Diencephalon (tissue), 1 donor: ENCODE measurements around the gene SENP3. TPM values are rescaled to one million over a fixed set of nuclear protein-coding genes. Genes with fewer than 3 reads are reported as not detected.

Experiments used
- small RNA-seq: library from RNA; depleted of rRNA; stranded (forward); fragments of <200 nt; gene quantifications from one replicate; pipeline ENCODE3, GENCODE V24; 2014
- total RNA-seq: library from RNA; depleted of rRNA; stranded (reverse); fragments of >200 nt; gene quantifications from one replicate; pipeline ENCODE4 v1.2.3, GENCODE V29; 2014

SENP3 gene
- 76.6 TPM for total RNA-seq

DNA sequence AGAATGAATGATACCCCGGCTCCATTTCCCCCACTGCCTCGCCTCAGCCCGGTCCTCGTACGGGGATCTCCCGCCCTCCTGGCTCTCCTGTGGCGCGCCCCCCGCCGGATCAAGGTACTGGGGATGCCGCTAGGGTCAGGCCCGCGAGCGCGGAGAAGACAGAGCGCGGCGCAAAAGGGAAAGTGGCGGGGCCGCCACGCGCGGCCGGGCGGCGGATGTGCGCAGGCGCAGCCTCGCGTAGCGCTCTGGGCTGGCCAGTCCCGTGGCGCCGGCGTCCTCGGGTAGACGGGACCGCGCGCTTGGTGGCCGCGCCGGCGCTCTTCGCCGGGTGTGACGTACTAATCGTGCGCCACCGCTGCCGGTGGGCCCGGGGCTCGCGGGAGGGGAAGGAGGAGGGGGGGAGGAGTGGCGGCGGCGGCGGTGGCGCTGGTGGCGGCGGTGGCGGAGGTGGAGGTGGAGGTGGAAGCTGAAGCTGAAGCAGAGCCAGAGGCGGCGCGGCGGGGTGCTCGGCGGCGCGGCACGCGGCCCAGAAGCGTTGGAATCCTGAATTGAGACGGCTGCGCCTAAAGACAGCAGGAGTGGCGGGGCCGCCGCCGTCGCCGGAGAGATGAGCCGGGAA, at the start of gene SENP3:
TSS of gene SENP3 (plus strand) at position 331 of the 619 bp plus-strand sequence. CDS start 1,158 bp downstream, outside the sequence.

DNA sequence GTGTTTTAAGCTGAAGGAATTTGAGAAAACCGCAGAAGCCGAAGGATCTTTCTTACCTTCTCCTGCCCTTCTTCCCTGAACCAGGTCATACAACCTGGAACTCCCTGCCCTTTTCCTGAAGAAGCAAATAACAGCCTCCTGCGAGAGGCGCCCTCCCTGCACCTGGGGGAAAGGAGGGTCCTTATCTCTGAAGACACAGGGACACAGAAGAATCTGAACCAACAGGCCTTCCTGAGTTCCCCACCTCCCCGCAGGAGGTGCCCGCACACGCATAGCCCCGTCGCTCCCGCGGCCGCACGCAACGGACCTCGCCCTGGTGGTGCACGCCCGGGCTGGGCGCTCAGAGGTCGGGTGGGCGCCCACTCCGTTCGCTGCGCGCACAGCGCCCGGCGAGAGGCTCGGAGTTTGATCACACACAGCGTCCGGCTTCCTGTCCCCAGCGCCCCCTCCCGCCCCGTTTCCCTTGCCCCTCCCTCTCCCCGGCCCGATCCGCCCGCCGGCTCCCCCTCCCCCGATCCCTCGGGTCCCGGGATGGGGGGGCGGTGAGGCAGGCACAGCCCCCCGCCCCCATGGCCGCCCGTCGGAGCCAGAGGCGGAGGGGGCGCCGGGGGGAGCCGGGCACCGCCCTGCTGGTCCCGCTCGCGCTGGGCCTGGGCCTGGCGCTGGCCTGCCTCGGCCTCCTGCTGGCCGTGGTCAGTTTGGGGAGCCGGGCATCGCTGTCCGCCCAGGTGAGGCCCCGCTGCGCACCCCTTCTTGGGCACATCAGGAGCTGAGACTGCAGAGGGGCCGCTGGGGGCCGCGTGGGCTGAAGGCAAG, 12.9 kb upstream of the SENP3 start, which contains the start of gene TNFSF12:
TSS of gene TNFSF12 (plus strand) at position 474 of the 816 bp plus-strand sequence. CDS start at position 570, 96 bp downstream.

DNA sequence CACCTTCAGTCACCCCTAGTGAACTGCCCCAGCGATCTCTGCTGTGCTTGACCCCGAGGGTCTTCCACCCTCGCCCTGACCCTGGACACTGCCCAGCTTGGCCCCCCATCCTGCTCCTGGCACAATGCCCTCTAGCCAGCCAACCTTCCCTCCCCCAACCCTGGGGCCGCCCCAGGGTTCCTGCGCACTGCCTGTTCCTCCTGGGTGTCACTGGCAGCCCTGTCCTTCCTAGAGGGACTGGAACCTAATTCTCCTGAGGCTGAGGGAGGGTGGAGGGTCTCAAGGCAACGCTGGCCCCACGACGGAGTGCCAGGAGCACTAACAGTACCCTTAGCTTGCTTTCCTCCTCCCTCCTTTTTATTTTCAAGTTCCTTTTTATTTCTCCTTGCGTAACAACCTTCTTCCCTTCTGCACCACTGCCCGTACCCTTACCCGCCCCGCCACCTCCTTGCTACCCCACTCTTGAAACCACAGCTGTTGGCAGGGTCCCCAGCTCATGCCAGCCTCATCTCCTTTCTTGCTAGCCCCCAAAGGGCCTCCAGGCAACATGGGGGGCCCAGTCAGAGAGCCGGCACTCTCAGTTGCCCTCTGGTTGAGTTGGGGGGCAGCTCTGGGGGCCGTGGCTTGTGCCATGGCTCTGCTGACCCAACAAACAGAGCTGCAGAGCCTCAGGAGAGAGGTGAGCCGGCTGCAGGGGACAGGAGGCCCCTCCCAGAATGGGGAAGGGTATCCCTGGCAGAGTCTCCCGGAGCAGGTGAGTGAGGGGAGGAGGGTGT, 3.0 kb upstream of the SENP3 start, which contains the start of gene TNFSF13:
TSS of gene TNFSF13 (plus strand) at position 207 of the 776 bp plus-strand sequence. CDS start at position 497, 290 bp downstream.

DNA sequence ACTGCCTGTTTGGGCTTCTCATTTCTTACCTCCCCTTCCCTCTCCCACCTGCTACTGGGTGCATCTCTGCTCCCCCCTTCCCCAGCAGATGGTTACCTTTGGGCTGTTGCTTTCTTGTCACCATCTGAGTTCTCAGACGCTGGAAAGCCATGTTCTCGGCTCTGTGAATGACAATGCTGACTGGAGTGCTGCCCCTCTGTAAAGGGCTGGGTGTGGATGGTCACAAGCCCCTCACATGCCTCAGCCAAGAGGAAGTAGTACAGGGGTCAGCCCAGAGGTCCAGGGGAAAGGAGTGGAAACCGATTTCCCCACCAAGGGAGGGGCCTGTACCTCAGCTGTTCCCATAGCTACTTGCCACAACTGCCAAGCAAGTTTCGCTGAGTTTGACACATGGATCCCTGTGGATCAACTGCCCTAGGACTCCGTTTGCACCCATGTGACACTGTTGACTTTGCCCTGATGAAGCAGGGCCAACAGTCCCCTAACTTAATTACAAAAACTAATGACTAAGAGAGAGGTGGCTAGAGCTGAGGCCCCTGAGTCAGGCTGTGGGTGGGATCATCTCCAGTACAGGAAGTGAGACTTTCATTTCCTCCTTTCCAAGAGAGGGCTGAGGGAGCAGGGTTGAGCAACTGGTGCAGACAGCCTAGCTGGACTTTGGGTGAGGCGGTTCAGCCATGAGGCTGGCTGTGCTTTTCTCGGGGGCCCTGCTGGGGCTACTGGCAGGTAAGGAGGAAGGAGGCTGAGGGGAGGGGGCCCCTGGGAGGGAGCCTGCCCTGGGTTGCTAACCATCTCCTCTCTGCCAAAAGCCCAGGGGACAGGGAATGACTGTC, 17.5 kb downstream of the SENP3 start, which contains the start of gene CD68:
TSS of gene CD68 (plus strand) at position 638 of the 833 bp plus-strand sequence. CDS start at position 678, 40 bp downstream.

DNA sequence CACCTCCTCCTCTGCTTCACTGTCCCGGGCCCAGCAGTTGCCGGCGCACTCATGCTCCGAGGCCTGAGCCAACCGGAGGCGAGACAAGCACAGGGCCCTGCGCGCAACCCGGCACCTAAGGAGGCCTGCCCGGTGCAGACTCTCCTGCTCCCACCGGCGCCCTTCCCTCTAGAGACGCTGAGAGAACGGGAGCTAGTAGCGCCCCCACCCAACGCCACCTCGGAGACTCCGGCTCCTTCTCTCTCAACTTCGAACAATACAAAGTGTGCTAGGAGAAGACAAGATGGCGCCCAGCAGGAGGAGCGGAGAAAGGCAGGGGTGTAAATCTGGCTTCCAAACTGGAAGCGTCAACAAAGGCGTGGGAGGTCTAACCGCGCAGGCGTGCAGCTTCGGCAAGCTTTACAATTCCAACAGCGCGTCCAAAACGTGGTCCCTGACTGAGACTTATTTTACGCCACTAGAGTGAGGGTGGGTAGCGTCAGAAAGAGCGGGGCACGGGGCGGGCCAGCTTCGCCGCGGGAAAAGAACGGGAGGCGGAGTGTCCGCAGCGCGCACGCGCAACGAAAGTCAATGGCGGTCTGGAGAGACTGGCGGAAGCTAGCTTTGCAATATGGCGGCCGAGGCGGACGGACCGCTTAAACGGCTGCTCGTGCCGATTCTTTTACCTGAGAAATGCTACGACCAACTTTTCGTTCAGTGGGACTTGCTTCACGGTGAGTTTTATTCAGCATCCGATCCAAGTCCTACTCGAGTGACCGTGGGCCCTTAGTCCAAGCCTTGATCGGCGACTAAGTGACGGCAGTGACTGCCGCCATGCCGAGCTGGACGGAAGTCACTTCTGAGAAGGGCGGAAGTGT, 21.8 kb downstream of the SENP3 start, which contains the start of gene MPDU1:
TSS of gene MPDU1 (plus strand) at position 600 of the 857 bp plus-strand sequence. CDS start at position 611, 11 bp downstream.

DNA sequence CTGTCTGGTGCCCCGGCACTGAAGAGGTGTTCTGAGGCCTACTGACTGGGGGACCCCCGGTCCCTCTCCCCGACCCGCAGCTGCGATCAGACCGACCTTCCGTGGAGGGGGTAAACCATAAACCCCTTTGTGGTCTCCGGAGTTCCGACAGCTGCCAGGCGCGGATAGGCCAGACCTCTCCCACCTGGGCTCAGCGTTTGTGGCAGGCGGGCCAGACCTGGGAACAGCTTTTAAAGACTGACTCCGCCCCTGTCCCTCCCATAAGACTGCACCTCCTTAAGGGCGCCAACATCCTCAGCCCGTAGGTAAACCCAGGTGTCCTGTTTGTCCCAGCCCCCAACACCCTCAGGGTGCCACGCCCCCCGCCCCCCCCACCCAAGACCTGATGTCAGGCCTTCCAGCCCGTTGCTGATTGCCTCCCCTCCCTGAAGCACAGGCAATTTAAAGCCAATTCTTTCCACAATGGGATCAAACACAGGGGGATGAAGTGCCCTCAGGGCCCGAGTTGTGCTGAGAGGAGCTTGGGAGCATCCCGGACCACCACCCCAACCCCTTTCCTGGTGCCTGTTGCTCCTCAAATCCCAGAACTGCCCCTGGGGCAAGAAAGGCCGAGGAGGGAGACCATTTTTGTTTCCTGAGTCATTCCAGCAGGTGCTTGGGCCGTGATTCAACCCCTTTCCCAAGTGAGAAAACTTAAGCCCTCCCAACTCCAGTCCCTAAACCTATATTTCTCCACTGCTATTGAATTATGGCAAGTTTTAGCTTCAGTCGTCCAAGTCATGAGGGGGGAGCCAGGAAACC, 28.4 kb downstream of the SENP3 start, which contains the start of gene SOX15:
TSS of gene SOX15 (minus strand) at position 204 of the 801 bp plus-strand sequence. CDS start 418 bp downstream, outside the sequence.

DNA sequence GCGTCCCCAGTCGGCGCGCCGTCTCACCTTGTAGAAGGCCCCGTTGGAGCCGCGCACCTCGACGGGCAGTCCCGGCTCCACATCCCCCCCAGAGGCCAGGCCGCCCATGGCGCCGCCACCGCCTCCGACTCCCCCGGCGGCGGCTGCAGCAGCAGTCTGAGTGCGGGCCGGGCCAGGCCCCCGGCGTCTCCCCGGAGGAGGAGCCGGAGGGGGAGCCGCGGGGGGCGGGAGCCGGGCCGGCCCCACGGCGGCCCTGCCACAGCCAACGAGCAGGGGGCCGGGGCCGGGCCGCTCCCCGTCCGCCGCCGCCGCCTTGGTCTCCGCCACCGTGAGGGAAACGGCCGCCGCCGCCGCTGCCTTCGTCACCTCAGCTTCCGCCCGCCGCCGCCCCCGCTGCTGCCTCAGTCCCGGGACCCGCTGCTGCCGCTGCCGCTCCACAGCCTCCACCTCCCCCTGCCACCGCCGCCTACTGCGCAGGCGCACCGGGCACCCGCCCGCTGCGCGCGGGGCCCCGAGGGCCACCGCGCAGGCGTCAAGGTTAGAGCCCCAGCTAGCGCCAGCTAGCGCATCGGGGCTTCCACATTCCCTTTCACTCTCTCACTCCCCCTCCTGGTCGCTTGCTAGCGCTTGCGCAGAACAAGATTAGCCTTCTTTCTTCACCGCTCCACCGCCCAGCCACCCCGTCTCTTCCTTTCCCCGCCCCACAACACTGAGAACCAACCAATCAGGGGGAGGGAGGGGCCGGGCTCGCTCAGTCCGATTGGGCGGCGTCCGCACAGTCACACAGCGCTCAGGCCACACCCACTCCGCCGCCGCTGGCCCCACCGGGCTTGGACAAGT, 52.9 kb downstream of the SENP3 start, which contains the start of gene FXR2:
TSS of gene FXR2 (minus strand) at position 473 of the 840 bp plus-strand sequence. CDS start at position 108, 365 bp downstream.

Small RNAs within 50 kb of the gene (small RNA-seq; reads per million reads assigned to genes)
- gene CD68 (not detected), gene RF00019 (not detected), gene SNORA48 (not detected), gene SNORD10 (not detected)

Other genes starting within 250 kb of the SENP3 start
- 38.5 TPM for gene GPS2, start 246.6 kb upstream of the SENP3 start, total RNA-seq
- 44.3 TPM for gene NEURL4, start 232.6 kb upstream of the SENP3 start, total RNA-seq
- gene ACAP1, start 225.4 kb upstream of the SENP3 start, total RNA-seq, result 0.23 TPM
- gene KCTD11, start 209.8 kb upstream of the SENP3 start, total RNA-seq, result 4.6 TPM
- gene TMEM95, start 206.8 kb upstream of the SENP3 start, total RNA-seq, result not detected
- 1.4 TPM for gene TNK1, start 180.8 kb upstream of the SENP3 start, total RNA-seq
- 9.2 TPM for gene PLSCR3, start 167.4 kb upstream of the SENP3 start, total RNA-seq
- gene TMEM256, start 157.8 kb upstream of the SENP3 start, total RNA-seq, result 63.7 TPM
- gene NLGN2, start 154.1 kb upstream of the SENP3 start, total RNA-seq, result 19.1 TPM
- not detected for gene SPEM1, start 141.6 kb upstream of the SENP3 start, total RNA-seq
- gene SPEM2, start 136.3 kb upstream of the SENP3 start, total RNA-seq, result not detected
- gene SPEM3, start 133.1 kb upstream of the SENP3 start, total RNA-seq, result not detected
- gene TMEM102, start 126.5 kb upstream of the SENP3 start, total RNA-seq, result 1.4 TPM
- 9.0 TPM for gene FGF11, start 122.4 kb upstream of the SENP3 start, total RNA-seq
- 19.1 TPM for gene CHRNB1, start 116.9 kb upstream of the SENP3 start, total RNA-seq
- 25.6 TPM for gene ZBTB4, start 82.3 kb upstream of the SENP3 start, total RNA-seq
- gene SLC35G6, start 80.5 kb upstream of the SENP3 start, total RNA-seq, result not detected
- 65.7 TPM for gene POLR2A, start 77.6 kb upstream of the SENP3 start, total RNA-seq
- gene TNFSF12, start 12.9 kb upstream of the SENP3 start, total RNA-seq, result 4.8 TPM
- 1.6 TPM for gene TNFSF13, start 3.2 kb upstream of the SENP3 start, total RNA-seq
- 5.5 TPM for gene CD68, start 17.7 kb downstream of the SENP3 start, total RNA-seq
- 44.1 TPM for gene MPDU1, start 21.9 kb downstream of the SENP3 start, total RNA-seq
- 1.4 TPM for gene SOX15, start 28.2 kb downstream of the SENP3 start, total RNA-seq
- gene FXR2, start 53.0 kb downstream of the SENP3 start, total RNA-seq, result 46.1 TPM
- gene SAT2, start 65.9 kb downstream of the SENP3 start, total RNA-seq, result 30.7 TPM
- gene SHBG, start 68.2 kb downstream of the SENP3 start, total RNA-seq, result not detected
- gene ATP1B2, start 89.0 kb downstream of the SENP3 start, total RNA-seq, result 27.5 TPM
- 10.6 TPM for gene TP53, start 125.6 kb downstream of the SENP3 start, total RNA-seq
- gene WRAP53, start 126.6 kb downstream of the SENP3 start, total RNA-seq, result 7.8 TPM
- gene EFNB3, start 143.3 kb downstream of the SENP3 start, total RNA-seq, result 42.4 TPM
- 2.5 TPM for gene DNAH2, start 155.8 kb downstream of the SENP3 start, total RNA-seq